ENCODE data around the gene OPA1. TPM values are rescaled to one million over a fixed set of nuclear protein-coding genes. Genes with fewer than 3 reads are reported as not detected.
A peak's percentile ranks its signal among the peaks of the same experiment; 100 is the strongest.

Gene OPA1
- total RNA-seq, 8 experiments from 2014 or later, result 58.8 to 99.1 (median 65.8) TPM

- Histone ChIP-seq H3K27ac (no peak overlapping the region), H3K4me3 (no peak overlapping the region), H3K4me1 (replicated peaks in 1 of 2) (no peaks in the 10 kb centered on the region)
- in situ Hi-C loops (cut with MboI; ENCODE audit: low pct_unique_long_range_greater_than_20kb in 2 of 9, low sequenced_read_pairs in 9 of 9, unreplicated experiment in 9 of 9), result loop anchor here in 8 of 9 experiments (10.0 to 25.0 kb wide), 7 partner anchors 96 to 999 kb away; no protein-coding TSS in a partner anchor
- ATAC-seq (replicated peaks in 6 of 8), result no peak
- 0% methylated on average over 1 of the region's 4 CpGs; no CpG with 5 or more reads in 8 of the 10 experiments for WGBS, 10 experiments
Measured at GRCh38 chr3:193560870-193561269, 32.1 kb upstream of the OPA1 start.

GRCh38 chr3:193563426-193563825, 29.6 kb upstream of the OPA1 start:
- Histone ChIP-seq H3K4me1 (replicated peaks in 1 of 2) (no peaks in the 10 kb centered on the region), H3K27ac (no peak overlapping the region), H3K4me3 (no peak overlapping the region)
- ATAC-seq (replicated peaks in 6 of 8), result no peak
- 55 to 100% (median 93%) methylated on average over 1 to 3 of the region's 3 CpGs for WGBS, 10 experiments
- in situ Hi-C loops (cut with MboI; ENCODE audit: low pct_unique_long_range_greater_than_20kb in 2 of 9, low sequenced_read_pairs in 9 of 9, unreplicated experiment in 9 of 9), result loop anchor here in 8 of 9 experiments (10.0 to 25.0 kb wide), 7 partner anchors 99 to 1001 kb away; no protein-coding TSS in a partner anchor

- Histone ChIP-seq H3K27ac (no peak overlapping the region), H3K4me1 (replicated peaks in 1 of 2) (no peaks in the 10 kb centered on the region), H3K4me3 (no peak overlapping the region)
- in situ Hi-C loops (cut with MboI; ENCODE audit: low pct_unique_long_range_greater_than_20kb in 2 of 9, low sequenced_read_pairs in 9 of 9, unreplicated experiment in 9 of 9), result loop anchor here in 8 of 9 experiments (10.0 to 25.0 kb wide), 7 partner anchors 99 to 1002 kb away; no protein-coding TSS in a partner anchor
- 0 to 80% (median 42%) methylated on average over 1 of the region's 1 CpG; no CpG with 5 or more reads in 2 of the 10 experiments for WGBS, 10 experiments
- ATAC-seq (replicated peaks in 6 of 8), result peak in 4 of 8 experiments; percentile 46 to 75 (median 51)
Measured at GRCh38 chr3:193564012-193564411, 29.0 kb upstream of the OPA1 start.

GRCh38 chr3:193569119-193569518, 23.9 kb upstream of the OPA1 start:
- no peak overlapping the region for H3K4me3 ChIP-seq
- WGBS, 10 experiments, result 79 to 100% (median 88%) methylated on average over 1 to 2 of the region's 2 CpGs; no CpG with 5 or more reads in 2 of the 10 experiments
- no peak for ATAC-seq (replicated peaks in 6 of 8)
- H3K4me1 ChIP-seq (replicated peaks in 1 of 2), result no peaks in the 10 kb centered on the region
- H3K27ac ChIP-seq, result no peak overlapping the region
- in situ Hi-C loops (cut with MboI; ENCODE audit: low pct_unique_long_range_greater_than_20kb in 2 of 9, low sequenced_read_pairs in 9 of 9, unreplicated experiment in 9 of 9), result loop anchor here in 8 of 9 experiments (10.0 to 25.0 kb wide), 7 partner anchors 104 to 1007 kb away; no protein-coding TSS in a partner anchor

DNA sequence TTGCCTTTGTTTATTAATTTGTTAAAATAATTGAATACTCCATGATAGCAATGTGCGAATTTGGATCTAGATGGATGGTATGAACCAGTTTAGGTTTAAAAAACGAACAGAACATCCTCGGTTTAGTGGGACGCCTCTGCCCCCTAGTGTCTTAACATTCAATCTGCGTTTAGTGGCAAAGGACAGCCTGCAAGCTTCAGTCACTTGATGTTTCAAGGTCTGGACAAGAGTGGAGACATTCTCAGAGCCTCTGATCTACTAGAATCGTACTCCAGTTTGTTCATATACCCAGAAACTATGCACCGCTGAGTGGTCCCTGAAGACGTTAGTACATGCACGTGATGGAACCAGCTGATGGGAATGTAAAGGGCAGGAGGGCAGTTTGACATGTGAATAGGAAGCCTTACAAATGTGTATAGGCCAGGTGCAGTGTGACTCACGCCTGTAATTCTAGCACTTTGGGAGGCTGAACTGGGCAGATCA, 20.5 kb upstream of the OPA1 start:
- Histone ChIP-seq H3K4me3 (no peak overlapping the region), H3K4me1 (replicated peaks in 1 of 2) (no peaks in the 10 kb centered on the region), H3K27ac (no peak overlapping the region)
- WGBS, 10 experiments, result 0 to 9% (median 5%) methylated on average over 2 to 10 of the region's 10 CpGs; no CpG with 5 or more reads in 2 of the 10 experiments
- in situ Hi-C loops (cut with MboI; ENCODE audit: low pct_unique_long_range_greater_than_20kb in 2 of 9, low sequenced_read_pairs in 9 of 9, unreplicated experiment in 9 of 9), result loop anchor here in 8 of 9 experiments (5.0 to 25.0 kb wide), 7 partner anchors 110 to 1010 kb away; no protein-coding TSS in a partner anchor
- peak; percentile 73 to 96 (median 93) for ATAC-seq (replicated peaks in 6 of 8)

- in situ Hi-C loops (cut with MboI; ENCODE audit: low pct_unique_long_range_greater_than_20kb in 2 of 9, low sequenced_read_pairs in 9 of 9, unreplicated experiment in 9 of 9), result loop anchor here in 8 of 9 experiments (5.0 to 25.0 kb wide), 7 partner anchors 111 to 1011 kb away; no protein-coding TSS in a partner anchor
- Histone ChIP-seq H3K27ac (no peak overlapping the region), H3K4me3 (no peak overlapping the region), H3K4me1 (replicated peaks in 1 of 2) (no peaks in the 10 kb centered on the region)
- WGBS, 10 experiments, result 17 to 73% (median 40%) methylated on average over 1 to 4 of the region's 4 CpGs
- ATAC-seq (replicated peaks in 6 of 8), result peak in 3 of 8 experiments; percentile 19 to 82 (median 61)
Measured at GRCh38 chr3:193573403-193574191, 19.4 kb upstream of the OPA1 start.

DNA sequence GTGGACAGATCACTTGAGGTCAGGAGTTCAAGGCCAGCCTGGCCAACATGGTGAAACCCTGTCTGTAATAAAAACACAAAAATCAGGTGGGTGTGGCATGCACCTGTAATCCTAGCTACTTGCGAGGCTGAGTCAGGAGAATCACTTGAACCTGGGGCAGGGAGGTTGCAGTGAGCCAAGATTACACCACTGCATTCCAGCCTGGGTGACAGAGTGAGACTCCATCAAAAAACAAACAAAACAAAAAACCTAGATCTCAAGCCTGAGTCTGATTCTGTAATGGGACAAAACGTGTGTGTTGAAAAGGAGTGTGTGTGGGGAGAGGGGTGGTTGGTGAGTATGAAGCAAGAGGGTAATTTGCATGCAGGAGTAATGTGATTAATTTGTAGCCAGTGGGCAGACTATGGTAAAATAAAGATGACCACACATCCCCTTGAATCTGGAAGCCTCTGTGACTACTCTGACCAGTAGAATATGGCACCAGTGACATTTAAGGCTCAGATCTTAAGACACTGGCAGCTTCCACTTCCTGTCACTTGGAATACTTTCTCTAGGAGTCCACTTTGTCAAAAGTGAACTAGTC, 18.4 kb upstream of the OPA1 start:
- Histone ChIP-seq H3K4me1 (replicated peaks in 1 of 2) (no peaks in the 10 kb centered on the region), H3K4me3 (no peak overlapping the region), H3K27ac (no peak overlapping the region)
- in situ Hi-C loops (cut with MboI; ENCODE audit: low pct_unique_long_range_greater_than_20kb in 2 of 9, low sequenced_read_pairs in 9 of 9, unreplicated experiment in 9 of 9), result loop anchor here in 8 of 9 experiments (5.0 to 25.0 kb wide), 7 partner anchors 112 to 1012 kb away; no protein-coding TSS in a partner anchor
- ATAC-seq (replicated peaks in 6 of 8), result peak in 3 of 8 experiments; percentile 27 to 51 (median 37)
- WGBS, 10 experiments, result 22 to 100% (median 71%) methylated on average over 1 to 2 of the region's 2 CpGs; no CpG with 5 or more reads in 3 of the 10 experiments

- no peak overlapping the region for H3K27ac ChIP-seq
- in situ Hi-C loops (cut with MboI; ENCODE audit: low pct_unique_long_range_greater_than_20kb in 2 of 9, low sequenced_read_pairs in 9 of 9, unreplicated experiment in 9 of 9), result no loop called here
- no peak for ATAC-seq (replicated peaks in 6 of 8)
- WGBS, 10 experiments, result 50 to 100% (median 81%) methylated on average over 2 to 9 of the region's 9 CpGs; no CpG with 5 or more reads in 1 of the 10 experiments
- H3K4me1 ChIP-seq (replicated peaks in 1 of 2), result no peaks in the 10 kb centered on the region
- no peak overlapping the region for H3K4me3 ChIP-seq
Measured at GRCh38 chr3:193585530-193585929, 7.5 kb upstream of the OPA1 start.

DNA sequence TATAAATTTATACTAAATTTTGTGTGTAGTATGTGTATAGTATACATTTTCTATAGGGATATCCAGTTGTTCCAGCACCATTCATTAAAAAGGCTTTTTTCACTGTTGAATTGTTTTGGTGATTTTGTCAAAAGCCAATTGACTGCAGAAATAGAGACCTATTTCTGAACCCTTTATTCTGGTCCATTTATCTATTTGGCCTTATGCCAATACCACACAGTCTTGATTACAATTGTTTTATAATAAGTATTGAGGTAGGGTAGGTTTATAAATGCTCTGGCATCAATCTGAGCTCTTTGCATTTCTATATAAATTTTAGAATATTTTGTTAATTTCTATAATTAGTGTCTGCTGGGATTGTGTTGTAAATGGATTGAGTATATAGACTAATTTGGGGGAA, 6.5 kb upstream of the OPA1 start:
- no peak overlapping the region for H3K27ac ChIP-seq
- no peak for ATAC-seq (replicated peaks in 6 of 8)
- in situ Hi-C loops (cut with MboI; ENCODE audit: low pct_unique_long_range_greater_than_20kb in 2 of 9, low sequenced_read_pairs in 9 of 9, unreplicated experiment in 9 of 9), result no loop called here
- no peak overlapping the region for H3K4me3 ChIP-seq
- no peaks in the 10 kb centered on the region for H3K4me1 ChIP-seq (replicated peaks in 1 of 2)

GRCh38 chr3:193589129-193589528, 3.9 kb upstream of the OPA1 start:
- no peak overlapping the region for H3K4me3 ChIP-seq
- in situ Hi-C loops (cut with MboI; ENCODE audit: low pct_unique_long_range_greater_than_20kb in 2 of 9, low sequenced_read_pairs in 9 of 9, unreplicated experiment in 9 of 9), result no loop called here
- no peak overlapping the region for H3K27ac ChIP-seq
- H3K4me1 ChIP-seq (replicated peaks in 1 of 2), result peaks cover 6% of the 10 kb centered on the region in 2 donors
- ATAC-seq (replicated peaks in 6 of 8), result no peak
- 11 to 88% (median 80%) methylated on average over 1 of the region's 1 CpG; no CpG with 5 or more reads in 1 of the 10 experiments for WGBS, 10 experiments

- WGBS, 10 experiments, result 0 to 91% (median 23%) methylated on average over 1 of the region's 1 CpG
- H3K27ac ChIP-seq, result no peak overlapping the region
- peaks cover 10 to 11% of the 10 kb centered on the region in 2 donors for H3K4me1 ChIP-seq (replicated peaks in 1 of 2)
- ATAC-seq (replicated peaks in 6 of 8), result no peak
- no peak overlapping the region for H3K4me3 ChIP-seq
- in situ Hi-C loops (cut with MboI; ENCODE audit: low pct_unique_long_range_greater_than_20kb in 2 of 9, low sequenced_read_pairs in 9 of 9, unreplicated experiment in 9 of 9), result no loop called here
Measured at GRCh38 chr3:193589616-193590015, 3.4 kb upstream of the OPA1 start.

GRCh38 chr3:193590088-193590856, 2.7 kb upstream of the OPA1 start:
- ATAC-seq (replicated peaks in 6 of 8), result peak in 1 of 8 experiments; percentile 1
- no peak overlapping the region for H3K4me3 ChIP-seq
- H3K4me1 ChIP-seq (replicated peaks in 1 of 2), result peaks cover 10 to 18% of the 10 kb centered on the region in 2 donors
- no peak overlapping the region for H3K27ac ChIP-seq
- 38 to 100% (median 88%) methylated on average over 1 to 5 of the region's 6 CpGs for WGBS, 10 experiments
- in situ Hi-C loops (cut with MboI; ENCODE audit: low pct_unique_long_range_greater_than_20kb in 2 of 9, low sequenced_read_pairs in 9 of 9, unreplicated experiment in 9 of 9), result no loop called here
